ENCODE measurements around the gene TMCC2.

Gene TMCC2

DNA sequence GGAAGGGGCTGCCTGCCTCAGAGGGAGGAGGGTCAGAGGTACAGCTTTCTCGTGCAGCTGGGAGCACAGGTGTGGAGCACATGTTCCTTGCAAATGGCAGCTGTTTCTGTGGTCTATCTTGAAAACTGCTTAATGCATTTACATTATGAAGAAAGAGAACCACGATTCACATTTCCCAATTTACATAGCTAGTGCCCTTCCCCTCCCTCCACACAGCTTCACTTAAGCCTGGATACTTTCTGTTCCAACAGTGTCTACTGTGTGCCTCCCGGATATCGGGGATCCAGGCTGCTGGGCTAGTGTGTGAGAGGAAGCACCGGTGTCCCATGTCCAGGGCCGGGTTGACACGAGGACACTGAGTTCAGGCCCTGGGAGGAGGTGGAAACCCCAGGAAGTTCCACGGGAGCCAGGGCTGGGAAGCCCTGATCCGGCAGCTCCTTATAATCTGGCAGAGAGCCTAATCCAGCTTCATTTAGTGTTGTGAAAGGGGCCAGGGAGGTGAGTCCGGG, 31.6 kb downstream of the TMCC2 start:
- DNase-seq (ENCODE audit: low spot score), result no peak
- TF ChIP-seq, protein P1, sequence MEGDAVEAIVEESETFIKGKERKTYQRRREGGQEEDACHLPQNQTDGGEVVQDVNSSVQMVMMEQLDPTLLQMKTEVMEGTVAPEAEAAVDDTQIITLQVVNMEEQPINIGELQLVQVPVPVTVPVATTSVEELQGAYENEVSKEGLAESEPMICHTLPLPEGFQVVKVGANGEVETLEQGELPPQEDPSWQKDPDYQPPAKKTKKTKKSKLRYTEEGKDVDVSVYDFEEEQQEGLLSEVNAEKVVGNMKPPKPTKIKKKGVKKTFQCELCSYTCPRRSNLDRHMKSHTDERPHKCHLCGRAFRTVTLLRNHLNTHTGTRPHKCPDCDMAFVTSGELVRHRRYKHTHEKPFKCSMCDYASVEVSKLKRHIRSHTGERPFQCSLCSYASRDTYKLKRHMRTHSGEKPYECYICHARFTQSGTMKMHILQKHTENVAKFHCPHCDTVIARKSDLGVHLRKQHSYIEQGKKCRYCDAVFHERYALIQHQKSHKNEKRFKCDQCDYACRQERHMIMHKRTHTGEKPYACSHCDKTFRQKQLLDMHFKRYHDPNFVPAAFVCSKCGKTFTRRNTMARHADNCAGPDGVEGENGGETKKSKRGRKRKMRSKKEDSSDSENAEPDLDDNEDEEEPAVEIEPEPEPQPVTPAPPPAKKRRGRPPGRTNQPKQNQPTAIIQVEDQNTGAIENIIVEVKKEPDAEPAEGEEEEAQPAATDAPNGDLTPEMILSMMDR (IDR thresholded peaks at IDR 0.05), result no peak

DNA sequence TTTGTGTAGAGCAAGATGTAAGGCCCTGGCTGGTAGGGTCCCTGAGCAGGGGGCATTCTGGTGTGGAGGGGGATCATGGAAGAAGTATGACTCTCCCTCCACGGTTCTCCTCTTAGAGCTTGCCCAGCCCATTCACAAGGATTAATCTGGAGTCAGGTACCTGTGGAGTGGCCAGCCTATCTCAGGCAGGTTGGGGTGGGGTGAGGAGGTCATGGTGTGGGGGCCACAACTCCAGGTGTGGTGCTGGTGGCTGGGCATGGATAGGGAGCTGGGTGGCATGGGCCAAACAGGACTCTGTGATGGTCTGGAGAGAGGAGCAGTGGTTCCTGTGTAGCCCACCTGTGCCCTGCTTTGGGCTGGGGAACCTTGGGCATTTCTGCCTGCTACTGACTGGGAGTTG, 32.3 kb downstream of the TMCC2 start:
- H3K4me3 ChIP-seq, result no peak overlapping the region
- H3K27ac ChIP-seq, result no peak overlapping the region
- DNase-seq (ENCODE audit: low spot score), result no peak
- TF ChIP-seq, protein P1 (IDR thresholded peaks at IDR 0.05), result no peak

More for the DNA sequence above, 31.6 kb downstream of the TMCC2 start:
- Histone ChIP-seq H3K4me3 (no peak overlapping the region), H3K27ac (no peak overlapping the region)

DNA sequence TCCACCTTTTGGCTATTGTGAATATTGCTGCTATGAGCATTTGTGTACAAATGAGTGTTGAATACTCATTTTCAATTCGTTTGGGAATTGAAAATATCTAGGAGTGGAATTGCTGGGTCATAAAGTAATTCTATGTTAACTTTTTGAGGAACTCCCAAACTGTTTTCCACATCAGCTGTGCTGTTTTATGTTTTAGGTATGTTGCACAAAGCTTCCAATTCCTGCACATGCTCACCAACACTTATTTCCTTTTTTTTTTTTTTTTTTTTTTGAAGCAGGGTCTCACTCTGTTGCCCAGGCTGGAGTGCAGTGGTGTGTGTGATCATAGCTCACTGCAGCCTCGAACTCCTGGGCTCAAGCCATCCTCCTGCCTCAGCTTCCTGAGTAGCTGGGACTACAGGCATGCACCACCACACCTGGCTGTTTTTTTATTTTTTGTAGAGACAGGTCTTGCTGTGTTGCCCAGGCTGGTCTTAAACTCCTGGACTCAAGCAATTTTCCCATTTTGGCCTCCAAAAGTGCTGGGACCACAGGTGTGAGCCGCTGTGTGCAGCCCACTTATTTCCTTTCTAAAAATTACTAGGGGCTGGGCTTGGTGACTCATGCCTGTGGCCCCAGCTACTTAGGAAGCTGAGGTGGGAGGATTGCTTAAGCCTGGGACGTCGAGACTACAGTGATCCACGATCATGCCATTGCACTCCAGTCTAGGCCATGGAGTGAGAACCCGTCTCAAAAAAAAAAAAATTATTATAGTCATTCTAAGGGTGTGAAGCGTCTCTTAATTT, 33.4 kb downstream of the TMCC2 start:
- H3K27ac ChIP-seq, result no peak overlapping the region
- TF ChIP-seq, protein P1 (IDR thresholded peaks at IDR 0.05), result no peak
- no peak overlapping the region for H3K4me3 ChIP-seq
- DNase-seq (ENCODE audit: low spot score), result no peak

GRCh38 chr1:205261946-205262691, 34.4 kb downstream of the TMCC2 start:
- no peak overlapping the region for H3K4me3 ChIP-seq
- H3K27ac ChIP-seq, result no peak overlapping the region
- TF ChIP-seq, protein P1 (IDR thresholded peaks at IDR 0.05), result no peak
- DNase-seq (ENCODE audit: low spot score), result no peak

GRCh38 chr1:205262731-205263171, 35.0 kb downstream of the TMCC2 start:
- Histone ChIP-seq H3K27ac (no peak overlapping the region), H3K4me3 (no peak overlapping the region)
- TF ChIP-seq, protein P1 (IDR thresholded peaks at IDR 0.05), result no peak
- no peak for DNase-seq (ENCODE audit: low spot score)

DNA sequence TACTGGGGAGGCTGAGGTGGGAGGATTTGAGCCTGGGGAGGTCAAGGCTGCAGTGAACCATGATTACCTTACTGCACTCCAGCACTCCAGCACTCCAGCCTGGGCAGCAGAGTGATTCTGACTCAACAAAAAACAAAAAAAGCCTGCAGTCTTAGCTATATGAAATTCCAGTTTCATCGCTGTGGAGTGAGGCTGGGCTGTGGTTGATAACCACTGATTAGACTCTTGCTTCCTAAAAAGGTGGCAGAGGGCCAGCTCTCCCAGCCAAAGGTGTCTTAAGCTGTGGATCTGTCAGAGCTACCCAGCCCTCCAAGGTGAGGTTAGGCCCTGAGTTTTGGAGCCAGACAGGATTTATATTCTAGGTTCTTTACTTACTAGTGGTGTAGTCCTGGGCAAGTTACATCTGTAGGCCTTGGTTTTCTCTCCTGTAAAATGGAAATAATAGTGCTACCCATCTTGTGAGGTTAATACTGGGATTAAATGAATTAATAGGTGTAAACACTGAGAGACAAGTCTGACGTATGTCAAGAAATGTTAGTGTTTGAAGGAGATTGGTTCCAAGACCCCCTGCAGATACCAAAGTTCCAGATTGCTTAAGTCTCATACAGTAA, 35.9 kb downstream of the TMCC2 start:
- Histone ChIP-seq H3K4me3 (no peak overlapping the region), H3K27ac (no peak overlapping the region)
- TF ChIP-seq, protein P1 (IDR thresholded peaks at IDR 0.05), result no peak
- DNase-seq (ENCODE audit: low spot score), result no peak
